SK-N-SH (cell line): ENCODE results near the gene STOML1.

Source experiments
- ELF1 ChIP-seq: IDR thresholded peaks from 2 replicates; pipeline ENCODE4 v1.4.0; 2012
- EP300 ChIP-seq, 2 experiments: IDR thresholded peaks; 2 replicates each; pipeline versions ENCODE4 v1.4.0 to v1.6.1; 2012; ENCODE audit warnings: borderline replicate concordance in 1 of 2, low read depth in 1 of 2, low read length in 1 of 2
- EZH2phosphoT487 ChIP-seq: fragments of 200-600 bp; sonication (generic); IDR thresholded peaks from 2 replicates; pipeline ENCODE4 v1.6.1; 2017; ENCODE audit warnings: low read depth, mixed run types, mild to moderate bottlenecking, antibody characterized with exemption, moderate library complexity, borderline replicate concordance
- FOXJ3 ChIP-seq: sonication (generic); formaldehyde crosslinking; IDR thresholded peaks from 2 replicates; pipeline ENCODE4 v1.5.1; 2020; ENCODE audit warnings: mild to moderate bottlenecking, missing genetic modification reagents
- GABPA ChIP-seq: IDR thresholded peaks from 2 replicates; pipeline ENCODE4 v1.4.0; 2012; ENCODE audit warnings: low read depth, mild to moderate bottlenecking
- RAD21 ChIP-seq: IDR thresholded peaks from 2 replicates; pipeline ENCODE4 v1.6.1; 2012; ENCODE audit warnings: mild to moderate bottlenecking, low read length
- RFX5 ChIP-seq: IDR thresholded peaks from 2 replicates; pipeline ENCODE4 v1.6.1; 2012; ENCODE audit warnings: mild to moderate bottlenecking, improper control_type of control experiment, low read length
- TEAD4 ChIP-seq: IDR thresholded peaks from 2 replicates; pipeline ENCODE4 v1.4.0; 2012; ENCODE audit warnings: mild to moderate bottlenecking, borderline replicate concordance; ENCODE audit not compliant: insufficient read depth
- YY1 ChIP-seq: IDR thresholded peaks from 2 replicates; pipeline ENCODE4 v1.4.0; 2012; ENCODE audit warnings: low read depth, mild to moderate bottlenecking
- TF ChIP-seq, protein P1 (sequence below): fragments of 200-600 bp; sonication (generic); IDR thresholded peaks from 2 replicates; pipeline ENCODE4 v1.6.1; 2017; ENCODE audit warnings: antibody characterized with exemption, mild to moderate bottlenecking, moderate library complexity
- TF ChIP-seq, protein P2 (sequence below): fragments of 150-350 bp; IDR thresholded peaks from 2 replicates; pipeline ENCODE4 v1.6.1; 2017; ENCODE audit warnings: antibody characterized with exemption, low read length, low read depth, borderline replicate concordance
- TF ChIP-seq, protein P3 (sequence below): IDR thresholded peaks from 2 replicates; pipeline ENCODE4 v1.4.0; 2012; ENCODE audit warnings: low read depth

DNA sequence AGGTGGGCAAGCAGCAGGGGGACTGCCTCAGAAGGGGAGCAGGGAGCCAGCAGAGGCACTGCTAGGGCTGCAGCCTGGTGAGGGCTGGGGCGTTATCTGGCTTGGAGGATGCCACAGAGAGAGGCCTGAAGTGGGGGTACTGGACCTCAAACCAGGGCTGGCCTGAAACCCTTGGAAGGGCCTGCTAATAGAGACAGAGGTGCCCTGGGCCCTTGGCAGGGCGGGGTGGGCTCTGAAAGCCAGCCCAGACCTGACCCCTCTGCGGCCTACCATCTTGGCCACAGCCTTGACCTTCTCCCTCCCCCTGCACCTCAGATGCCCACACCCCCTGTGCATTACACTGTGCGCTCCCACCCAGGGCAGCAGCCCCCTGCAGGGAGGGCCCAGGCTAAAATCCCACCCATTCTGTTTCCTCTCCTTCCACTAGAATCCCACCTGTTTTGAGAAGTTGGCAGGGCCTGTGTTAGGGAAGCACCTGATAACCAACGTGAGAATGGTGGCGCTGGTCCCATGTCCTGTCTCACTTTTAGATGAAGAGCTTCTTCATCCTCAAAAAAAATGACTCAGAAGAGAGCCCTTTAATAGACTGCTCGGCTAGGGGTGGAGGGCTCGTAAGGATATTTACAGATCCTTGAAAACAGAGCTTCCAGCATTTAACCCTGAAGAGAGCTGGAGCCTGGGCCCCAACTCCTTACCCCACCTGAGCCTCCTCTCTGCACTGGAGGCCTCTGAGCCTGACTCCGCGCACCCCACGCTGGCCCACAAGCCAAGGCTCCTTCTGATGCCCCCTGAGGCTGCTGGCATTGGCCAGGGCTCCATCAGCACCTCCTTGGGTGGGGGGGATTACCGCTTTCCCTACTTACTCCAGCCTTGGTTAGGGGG lies 36.0 kb downstream of the STOML1 start:
- no peak for TF ChIP-seq RAD21
- TF ChIP-seq, protein P1, sequence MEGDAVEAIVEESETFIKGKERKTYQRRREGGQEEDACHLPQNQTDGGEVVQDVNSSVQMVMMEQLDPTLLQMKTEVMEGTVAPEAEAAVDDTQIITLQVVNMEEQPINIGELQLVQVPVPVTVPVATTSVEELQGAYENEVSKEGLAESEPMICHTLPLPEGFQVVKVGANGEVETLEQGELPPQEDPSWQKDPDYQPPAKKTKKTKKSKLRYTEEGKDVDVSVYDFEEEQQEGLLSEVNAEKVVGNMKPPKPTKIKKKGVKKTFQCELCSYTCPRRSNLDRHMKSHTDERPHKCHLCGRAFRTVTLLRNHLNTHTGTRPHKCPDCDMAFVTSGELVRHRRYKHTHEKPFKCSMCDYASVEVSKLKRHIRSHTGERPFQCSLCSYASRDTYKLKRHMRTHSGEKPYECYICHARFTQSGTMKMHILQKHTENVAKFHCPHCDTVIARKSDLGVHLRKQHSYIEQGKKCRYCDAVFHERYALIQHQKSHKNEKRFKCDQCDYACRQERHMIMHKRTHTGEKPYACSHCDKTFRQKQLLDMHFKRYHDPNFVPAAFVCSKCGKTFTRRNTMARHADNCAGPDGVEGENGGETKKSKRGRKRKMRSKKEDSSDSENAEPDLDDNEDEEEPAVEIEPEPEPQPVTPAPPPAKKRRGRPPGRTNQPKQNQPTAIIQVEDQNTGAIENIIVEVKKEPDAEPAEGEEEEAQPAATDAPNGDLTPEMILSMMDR: no peak
- no peak for TF ChIP-seq FOXJ3 (CRISPR knock-in tag)
- TF ChIP-seq RFX5: no peak
- TF ChIP-seq EZH2phosphoT487: no peak
- TF ChIP-seq YY1: no peak
- TF ChIP-seq EP300 (IDR thresholded peaks at IDR 0.05; ENCODE audit: borderline replicate concordance in 1 of 2, low read depth in 1 of 2, low read length in 1 of 2): no peak
- TF ChIP-seq, protein P2, sequence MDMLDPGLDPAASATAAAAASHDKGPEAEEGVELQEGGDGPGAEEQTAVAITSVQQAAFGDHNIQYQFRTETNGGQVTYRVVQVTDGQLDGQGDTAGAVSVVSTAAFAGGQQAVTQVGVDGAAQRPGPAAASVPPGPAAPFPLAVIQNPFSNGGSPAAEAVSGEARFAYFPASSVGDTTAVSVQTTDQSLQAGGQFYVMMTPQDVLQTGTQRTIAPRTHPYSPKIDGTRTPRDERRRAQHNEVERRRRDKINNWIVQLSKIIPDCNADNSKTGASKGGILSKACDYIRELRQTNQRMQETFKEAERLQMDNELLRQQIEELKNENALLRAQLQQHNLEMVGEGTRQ: no peak
- TF ChIP-seq GABPA: no peak
- no peak for TF ChIP-seq TEAD4
- TF ChIP-seq, protein P3, sequence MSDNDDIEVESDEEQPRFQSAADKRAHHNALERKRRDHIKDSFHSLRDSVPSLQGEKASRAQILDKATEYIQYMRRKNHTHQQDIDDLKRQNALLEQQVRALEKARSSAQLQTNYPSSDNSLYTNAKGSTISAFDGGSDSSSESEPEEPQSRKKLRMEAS: no peak
- TF ChIP-seq ELF1: no peak
